CD1c-positive myeloid dendritic cell (primary cell): ENCODE results near the gene CTXN3.
"Not testable (repeated sequence)": the region's sequence is repeated elsewhere in the genome, so short reads cannot be mapped to it uniquely, and the experiment has no call there.

ENCODE experiments used
- DNase-seq: peaks from one replicate; pipeline ENCODE4 v3.0.0-alpha.2; 2016; ENCODE audit errors: extremely low spot score

CTXN3 gene

DNA sequence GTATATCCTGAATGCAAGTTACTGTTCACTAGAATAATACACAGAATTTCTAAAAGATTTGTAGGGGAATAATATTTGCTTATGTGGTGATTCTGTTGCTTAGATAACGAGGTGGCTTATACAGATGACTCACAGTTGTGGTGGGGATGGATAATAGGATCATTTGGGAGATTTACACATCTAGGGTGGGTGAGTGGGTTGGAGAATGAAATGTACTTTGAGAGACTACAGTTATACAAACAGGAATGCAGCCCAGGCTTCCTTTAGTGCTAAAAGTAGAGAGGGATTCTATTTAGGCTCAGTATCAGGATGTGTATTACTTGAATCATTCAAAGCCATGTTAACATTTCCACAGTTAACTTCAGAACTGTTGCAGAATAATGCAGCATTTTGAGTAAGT is 1.8 kb downstream of the CTXN3 start:
- DNase-seq, result no peak

DNA sequence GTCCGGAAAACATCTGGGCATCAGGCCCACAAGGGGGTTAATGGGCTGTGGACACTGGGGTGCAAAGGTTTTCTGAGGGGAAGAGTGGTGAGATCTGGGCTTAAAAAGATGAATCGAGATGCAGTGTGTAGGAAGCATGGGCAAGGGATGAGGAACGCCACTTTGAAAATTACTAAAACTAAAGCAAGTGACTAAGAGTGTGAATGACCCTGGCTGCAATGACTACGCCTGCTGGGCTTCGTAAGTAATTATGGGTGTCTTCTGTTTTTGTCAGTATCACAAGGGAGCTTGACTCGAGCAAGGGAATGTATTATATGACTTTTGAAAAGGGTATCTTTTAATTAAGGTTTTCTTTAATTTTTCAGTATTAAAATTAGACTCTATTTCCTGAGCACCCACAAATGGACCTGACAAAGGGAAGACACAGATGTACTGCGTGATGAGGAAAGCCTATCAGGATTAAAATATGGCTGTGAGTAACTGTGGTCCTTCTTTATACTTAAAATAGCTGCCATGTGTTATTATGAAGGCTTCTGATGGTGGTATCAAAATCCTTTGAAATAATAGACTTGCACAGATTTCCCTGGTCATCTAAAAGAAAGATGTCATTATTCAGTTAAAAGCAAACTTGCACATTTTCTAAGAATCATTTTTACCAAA is 4.2 kb downstream of the CTXN3 start:
- DNase-seq, result no peak

DNA sequence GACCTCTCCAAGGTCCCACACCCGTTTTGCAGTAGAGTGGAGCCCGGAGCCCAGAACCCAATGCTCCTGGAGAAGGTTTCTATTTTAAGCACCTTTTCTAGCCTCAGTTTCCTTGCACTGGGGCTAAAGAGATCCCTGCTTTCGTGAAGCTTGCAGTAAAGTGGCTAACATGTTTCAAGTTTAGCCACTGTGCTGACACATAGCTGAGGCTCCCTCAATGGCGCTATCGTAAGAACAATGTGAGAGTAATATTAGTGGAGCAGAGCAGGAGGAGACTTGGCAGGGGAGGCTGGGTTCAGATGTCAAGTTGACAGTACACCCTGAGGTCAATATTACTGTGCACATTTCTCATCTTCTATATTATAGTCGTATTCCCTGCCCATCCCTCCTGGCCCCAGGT is 7.9 kb downstream of the CTXN3 start:
- no peak for DNase-seq

DNA sequence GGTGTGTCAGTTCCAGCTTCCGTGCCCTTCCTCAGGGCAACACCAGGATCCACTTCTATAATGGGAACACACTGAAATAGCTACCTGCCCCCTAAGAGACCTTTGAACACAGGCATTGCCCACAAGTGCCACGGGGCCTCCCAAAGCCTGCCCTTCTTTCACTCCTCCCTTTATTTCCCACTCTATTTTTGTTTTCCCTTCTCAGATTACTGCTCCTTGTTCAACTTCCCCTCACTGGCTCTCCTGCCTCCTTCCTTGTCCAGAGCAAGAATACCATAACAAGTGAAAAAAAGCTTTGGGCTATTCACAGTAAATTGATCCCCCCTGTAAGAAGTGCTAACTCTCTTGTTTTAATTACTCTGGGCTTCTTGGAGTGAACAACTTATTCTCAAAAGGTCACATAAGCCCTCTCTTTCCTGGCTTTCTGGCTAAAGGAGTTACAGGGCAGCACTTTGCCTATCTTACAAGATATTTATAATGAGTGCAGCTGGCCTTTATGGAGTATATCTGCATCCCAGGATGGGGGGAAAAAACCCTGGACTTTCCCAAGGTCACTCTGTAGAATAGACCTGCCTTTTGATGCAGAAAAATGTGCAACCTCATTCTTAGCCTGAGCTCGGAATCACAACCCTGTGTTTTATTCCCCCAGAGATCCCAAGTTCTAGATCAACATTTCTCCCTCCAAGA is 11.3 kb downstream of the CTXN3 start:
- DNase-seq, result no peak

DNA sequence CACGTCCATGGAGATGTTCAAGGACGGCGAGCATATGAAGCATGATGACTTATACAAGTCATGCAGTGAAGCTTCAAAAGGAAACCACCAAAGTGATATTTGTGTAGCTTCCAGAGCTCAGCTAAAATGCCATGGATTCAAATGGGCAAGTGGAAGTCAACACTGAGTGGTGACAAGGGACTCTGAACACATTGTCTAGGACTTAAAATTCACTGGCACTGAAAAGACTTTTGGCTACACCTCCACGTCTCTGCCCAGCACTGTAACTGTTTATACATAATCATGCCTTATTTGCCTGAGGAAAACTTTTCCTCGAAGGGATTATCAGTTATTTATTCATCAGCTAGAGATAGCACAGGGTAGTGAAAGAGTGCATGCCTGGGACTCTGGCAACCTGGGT is 15.2 kb downstream of the CTXN3 start:
- DNase-seq, result no peak

DNA sequence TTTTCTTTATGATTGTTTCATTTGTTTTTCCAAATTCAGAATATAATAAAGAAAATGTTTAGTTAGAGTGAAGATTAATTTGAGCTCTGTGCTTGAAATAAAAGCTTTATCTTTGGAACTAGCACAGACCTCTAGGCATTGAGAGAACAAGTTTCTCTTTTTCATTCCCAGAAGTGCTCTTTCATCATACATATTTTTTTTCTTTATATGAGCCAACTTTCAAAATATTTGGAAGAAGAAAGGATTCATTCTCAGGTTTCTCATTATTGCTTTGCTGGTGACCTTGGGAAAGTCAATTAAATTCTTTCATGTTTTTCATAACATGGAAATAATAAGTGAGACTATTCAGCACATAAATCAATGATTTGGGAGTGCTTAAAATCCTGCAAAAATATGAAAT is 16.8 kb downstream of the CTXN3 start:
- no peak for DNase-seq

DNA sequence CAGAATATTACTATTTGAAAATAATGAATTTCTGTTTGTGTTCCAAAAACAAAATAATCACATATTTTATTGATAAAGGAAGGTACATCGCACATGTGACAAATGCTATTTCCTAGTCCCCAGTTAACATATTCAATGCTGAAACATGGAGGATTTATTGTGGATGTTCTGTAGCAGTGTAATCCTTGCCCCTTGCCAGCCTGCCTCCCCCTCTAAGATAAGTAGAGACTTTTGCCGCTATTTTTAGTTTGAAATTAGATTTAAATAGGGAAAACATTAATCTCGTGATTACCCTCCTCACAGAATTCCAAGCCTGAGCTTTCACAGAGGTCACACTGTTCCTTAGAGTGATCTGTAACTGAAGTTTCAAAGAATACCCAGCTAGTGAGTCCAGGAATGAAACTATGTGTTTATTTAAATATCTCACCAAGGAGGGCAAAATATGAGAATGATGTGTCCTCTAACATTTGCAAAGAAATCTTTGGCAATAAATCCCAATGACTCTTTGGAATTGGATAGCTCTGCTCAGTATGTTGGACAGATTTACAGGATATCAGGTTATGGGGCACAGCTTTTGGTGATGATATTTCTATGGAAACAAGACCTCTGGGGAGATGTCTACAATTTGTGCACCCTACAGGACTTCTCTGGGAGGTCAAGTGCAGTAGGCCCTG is 17.3 kb downstream of the CTXN3 start:
- DNase-seq, result no peak

DNA sequence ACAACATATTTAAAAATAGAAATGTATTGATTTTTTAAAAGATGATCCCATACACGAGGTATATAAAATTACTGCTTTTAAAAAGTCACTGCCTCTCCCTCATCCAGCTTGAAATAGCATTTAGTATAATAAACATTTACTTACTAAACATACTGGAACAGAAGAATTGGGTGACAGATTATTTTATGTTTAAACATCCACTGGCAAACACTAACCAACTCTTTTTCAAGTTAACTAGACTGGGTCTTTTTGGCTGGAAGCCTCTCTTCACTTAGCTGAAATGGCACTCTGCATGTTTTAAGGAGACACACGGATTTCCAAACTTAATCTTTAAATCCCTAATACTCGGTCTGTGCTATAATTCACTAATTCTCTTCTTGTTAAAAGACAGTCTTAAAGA is 19.0 kb downstream of the CTXN3 start:
- DNase-seq, result no peak

DNA sequence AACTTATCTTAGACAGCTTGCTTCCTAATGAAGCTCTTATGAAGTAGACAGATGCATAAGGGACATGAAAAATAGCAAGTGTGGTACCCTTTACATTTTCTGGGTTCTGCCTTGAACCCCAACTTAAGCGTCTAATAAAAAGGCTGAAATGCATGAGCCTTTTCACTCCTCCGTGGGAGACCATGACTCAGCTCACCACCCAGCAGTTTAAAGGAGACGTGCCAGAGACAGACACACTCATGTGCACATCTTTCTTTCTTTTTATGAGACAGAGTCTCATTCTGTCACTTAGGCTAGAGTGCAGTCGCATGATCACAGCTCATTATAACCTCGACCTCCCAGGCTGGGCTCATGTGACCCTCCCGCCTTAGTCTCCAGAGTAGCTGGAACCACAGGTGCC is 22.3 kb downstream of the CTXN3 start:
- no peak for DNase-seq

DNA sequence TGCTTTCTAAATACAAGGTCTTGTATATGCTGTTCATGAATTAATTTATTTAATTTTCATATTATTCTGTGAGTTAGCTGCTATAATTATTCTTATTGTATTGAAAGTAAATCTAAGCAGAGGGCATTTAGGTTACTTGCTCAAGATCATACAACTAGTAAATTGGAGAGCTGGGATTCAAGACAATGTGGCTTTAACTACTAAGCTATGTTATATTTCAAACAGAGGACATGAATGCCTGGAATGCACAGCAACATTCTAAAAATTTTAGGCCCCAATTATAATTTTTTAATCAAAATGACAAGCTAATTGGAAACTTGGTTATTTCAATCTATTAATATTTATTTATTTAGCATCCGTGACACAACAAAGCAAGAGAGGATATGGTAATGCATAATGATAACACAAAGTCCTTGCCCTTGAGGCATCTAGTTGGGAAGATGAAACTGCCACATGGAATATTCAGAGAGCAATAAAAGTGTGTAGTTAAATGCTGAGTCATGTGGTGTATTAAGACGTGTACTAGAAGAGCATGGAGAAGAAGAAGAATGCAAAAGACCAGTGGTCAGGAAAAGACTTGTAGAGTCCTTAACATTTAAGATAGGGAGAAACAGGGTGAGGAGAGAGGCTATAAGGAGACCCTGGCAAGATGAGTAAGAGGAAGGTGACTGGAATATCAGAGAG is 24.4 kb downstream of the CTXN3 start:
- no peak for DNase-seq

DNA sequence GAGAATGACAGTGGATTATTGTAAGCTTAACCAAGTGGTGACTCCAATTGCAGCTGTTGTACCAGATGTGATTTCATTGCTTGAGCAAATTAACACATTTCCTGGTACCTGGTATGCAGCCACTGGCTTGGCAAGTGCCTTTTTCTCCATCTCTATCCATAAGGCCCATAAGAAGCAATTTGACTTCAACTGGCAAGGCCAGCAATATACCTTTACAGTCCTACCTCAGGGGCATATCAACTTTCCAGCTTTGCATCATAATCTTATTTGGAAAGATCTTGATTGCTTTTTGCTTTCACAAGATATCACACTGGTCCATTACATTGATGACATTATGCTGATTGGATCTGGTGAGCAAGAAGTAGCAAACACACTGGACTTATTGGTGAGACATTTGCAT is 28.1 kb downstream of the CTXN3 start:
- not testable (repeated sequence) for DNase-seq

DNA sequence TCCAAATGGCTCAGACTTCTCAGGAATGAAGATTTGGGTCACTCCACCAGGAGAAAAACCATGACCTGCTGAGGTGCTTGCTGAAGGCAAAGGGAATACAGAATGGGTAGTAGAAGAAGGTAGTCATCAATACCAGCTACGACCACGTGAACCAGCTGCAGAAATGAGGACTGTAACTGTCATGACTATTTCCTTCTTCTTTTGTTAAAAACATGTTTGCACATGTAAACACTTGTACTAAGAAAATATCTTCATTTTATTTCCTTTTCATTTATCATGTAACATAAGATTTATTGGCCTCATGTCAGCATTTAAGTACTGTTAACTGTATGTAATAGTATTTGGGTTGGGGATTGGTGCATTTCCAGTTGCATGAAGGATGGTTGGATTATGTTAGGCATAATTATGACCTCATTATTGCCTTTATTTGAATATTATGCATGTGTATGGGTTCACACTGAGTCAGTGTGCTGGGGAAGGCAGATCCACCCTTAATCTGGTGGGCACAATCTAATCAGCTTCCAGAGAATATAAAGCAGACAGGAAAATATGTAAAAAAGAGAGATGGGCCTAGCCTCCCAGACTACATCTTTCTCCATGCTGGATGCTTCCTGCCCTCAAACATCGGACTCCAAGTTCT is 30.9 kb downstream of the CTXN3 start:
- not testable (repeated sequence) for DNase-seq

DNA sequence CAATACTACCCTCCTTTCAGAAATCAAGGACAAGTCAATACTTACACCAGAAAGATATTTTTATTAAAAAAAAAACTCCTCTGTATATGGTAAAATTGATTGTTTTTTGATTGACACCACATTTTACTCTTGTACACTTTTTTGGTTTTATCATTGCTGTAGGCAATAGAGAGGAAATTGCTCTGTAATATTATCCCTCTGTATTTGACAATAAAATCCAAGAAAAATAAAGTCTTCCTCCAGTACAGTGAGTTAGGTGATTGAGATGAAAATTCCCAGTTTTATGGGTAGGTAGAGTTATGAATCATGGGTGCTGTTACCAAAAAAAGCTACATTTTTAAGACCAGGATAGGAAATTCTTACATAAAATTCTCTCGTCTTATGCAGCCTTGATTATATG is 31.7 kb downstream of the CTXN3 start:
- DNase-seq, result no peak

DNA sequence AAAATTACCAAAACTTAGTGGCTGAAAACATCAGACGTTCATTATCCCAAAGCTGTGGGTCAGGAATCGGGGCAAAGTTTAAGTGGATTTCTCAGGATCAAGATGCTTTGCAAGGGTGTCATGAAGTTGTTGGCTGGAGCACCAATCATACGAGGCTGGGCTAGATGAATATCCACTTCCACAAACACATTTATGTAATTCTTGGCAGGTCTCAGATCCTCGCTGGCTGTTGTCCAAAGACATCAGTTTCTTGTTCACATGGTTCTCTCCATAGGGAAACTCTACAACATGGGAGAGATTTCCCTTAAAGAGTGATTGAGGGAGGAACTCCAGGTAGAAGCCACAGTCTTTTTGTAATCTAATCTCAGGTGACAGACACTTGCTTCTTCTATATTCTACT is 34.1 kb downstream of the CTXN3 start:
- DNase-seq, result no peak

DNA sequence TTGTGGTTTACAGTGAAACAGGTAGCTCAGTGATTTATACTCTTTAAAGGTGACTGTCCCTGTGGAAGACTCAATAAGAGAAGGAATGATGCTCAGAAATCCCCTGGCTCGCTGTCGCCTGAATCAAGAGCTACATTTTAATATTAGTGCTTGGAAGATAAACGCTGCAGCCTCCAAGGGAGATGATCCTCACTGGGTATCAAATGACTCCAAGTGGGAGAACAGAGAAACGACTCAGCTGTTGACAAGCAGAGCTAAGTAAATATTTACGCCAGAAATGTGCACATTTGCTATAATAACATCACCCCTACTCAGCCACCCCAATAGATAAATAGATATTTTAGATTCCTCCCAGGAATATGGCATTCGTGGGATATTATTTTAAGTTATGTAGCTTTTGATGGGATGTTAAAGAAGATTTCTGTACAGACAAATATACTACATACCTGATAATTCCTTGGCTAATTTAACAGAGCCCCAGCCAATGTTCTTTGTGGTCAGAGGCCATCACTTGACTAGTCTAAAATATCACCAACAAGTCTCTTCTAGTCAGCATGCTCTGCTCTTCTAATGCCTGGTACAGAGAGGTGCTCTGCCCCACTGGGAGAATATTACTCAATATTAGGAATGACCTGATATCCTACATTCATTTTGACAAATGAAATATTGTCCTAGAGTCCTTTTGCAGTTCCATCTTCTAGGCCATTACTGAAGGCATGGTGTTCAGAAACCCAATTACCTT is 36.0 kb downstream of the CTXN3 start:
- DNase-seq, result no peak

DNA sequence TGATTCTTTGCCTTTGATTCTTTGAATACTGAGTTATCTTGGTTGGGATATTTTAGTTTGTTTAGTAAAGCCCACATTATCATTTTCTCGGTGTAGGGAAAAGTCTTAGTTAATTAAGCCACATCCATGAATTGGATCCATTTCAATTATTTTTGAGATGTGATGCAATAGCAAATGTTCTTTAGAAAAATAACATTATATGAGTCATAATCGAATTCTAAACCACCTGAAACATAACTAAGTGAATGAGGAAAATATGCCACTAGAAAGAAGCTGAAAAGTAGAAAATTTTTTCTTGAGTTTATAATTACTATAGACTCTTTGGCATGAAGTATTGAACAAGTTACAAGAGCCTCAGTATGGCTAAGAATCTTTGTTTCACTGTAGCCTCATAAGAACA is 36.8 kb downstream of the CTXN3 start:
- DNase-seq, result no peak

DNA sequence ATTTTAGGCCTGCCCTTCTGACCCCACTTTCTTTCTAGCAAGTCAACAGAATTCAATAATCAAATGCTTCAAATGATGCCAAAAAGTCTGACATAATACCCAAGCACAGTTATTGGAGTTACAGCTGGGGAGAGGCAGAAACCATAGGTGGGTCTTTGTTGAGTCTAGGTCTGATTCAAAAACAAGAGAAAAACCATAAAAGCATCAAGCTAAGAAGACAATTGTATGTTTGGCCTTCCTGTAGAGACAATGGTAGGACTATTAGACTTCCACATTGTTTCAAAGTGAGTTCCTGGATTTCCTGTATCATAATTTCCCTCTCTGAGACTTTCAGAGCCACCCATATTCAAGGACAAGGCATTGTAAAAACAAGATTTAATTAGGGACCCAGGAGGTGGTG is 37.5 kb downstream of the CTXN3 start:
- DNase-seq, result no peak

DNA sequence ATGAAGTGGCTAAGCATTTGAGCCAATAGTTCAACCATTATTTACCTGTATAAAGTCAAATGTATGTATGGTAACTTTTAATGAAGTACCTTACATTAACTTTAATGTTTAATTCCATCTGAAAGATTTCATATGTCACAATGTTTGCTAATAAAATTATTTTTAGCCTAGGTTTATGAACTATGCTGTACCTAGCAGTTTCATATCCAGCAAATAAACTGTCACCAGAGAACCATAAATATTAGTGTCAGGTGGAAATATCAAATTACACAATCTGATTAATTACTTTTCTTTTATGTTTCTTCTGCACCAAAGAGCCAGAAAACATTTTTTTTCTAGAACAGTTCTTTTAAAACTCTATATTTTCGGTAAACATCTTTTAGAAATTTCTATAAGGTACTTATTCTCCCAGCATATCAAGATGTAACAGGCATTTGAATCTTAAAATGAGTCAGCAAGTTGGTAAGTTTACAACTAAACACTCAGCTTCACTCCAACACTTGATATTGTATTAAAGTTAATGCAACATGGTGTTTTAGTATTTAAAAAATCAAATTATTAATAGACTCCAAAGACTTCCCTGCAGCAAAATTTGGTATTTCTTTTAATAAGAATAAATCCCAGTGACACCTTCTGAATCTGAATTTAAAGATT is 45.8 kb downstream of the CTXN3 start:
- no peak for DNase-seq

DNA sequence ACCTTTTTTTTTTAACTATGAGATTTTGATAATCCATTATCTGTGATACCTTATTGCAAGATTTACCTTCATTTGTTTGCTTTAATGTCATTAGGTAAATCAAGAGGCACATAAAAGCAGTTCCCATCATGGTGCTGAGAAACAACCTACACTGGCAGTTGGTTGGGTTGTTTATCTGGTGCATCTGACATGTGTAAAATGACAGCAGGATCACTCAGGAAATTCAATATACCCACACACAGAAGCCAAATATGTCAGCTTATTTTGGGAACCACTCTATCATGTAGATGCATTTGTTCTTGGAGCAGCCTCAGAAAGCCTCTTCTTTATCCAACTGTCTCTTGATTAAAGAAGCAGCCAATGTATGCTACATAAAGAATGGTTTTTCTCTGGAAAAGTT is 46.5 kb downstream of the CTXN3 start:
- DNase-seq, result no peak

DNA sequence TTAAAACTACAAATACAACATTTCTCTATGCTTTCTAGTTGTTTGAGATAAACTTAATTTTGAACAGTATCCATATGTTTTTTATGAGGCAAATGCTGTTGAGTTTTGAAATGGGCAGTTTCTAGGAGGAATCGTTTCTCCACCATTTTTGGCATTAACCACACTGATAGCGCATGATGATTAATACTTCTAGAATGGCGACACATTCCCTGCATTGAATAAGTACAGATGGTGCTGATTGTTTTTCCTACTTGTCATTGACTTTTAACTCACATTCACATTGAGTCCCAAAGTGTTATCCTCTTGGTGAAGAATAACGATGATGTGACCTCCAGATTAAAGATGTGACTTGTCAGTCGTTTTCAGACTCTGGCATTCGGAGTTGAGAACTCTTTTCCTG is 47.8 kb downstream of the CTXN3 start:
- no peak for DNase-seq
